ENCODE measurements around the gene FGFR2. TPM values are rescaled to one million over a fixed set of nuclear protein-coding genes. Genes with fewer than 3 reads are reported as not detected.

The FGFR2 gene
- total and polyA plus RNA-seq, 2 of the 4 experiments (the other 2 are of a cell fraction) = not detected

DNA sequence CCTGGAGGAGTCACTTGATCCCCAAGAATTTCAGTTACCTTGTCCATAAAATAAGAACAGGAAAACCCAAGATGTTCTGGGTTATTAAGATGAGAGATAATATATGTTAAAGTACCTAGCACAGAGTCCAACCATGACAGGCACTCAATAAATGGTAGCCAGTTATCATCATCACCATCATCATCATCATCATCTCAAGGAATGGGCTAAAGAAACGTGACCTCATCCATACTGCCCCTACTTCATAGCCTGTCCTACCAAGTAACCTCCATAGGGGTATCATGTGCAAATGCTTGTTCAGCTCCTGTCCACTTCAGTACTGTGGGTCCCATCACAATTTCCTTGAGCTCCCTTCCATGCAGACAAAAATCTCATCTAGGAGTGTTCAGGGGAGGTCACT lies 14.4 kb downstream of the FGFR2 start:
- H2AK9ac ChIP-seq (replicated peaks; ENCODE audit: low read depth, low read length, poor library complexity) = no peak overlapping the region
- no peak overlapping the region for H4K8ac ChIP-seq (ENCODE audit: low read depth in 2 of 2, low read length in 2 of 2)
- in situ Hi-C loops (cut with MboI; ENCODE audit: low sequenced_read_pairs) = no loop called here
- no peak overlapping the region for H2AK5ac ChIP-seq (ENCODE audit: low read depth, low read length)
- H4K91ac ChIP-seq (ENCODE audit: insufficient read depth, low read depth, low read length) = no peak overlapping the region
- H3K27me3 ChIP-seq (ENCODE audit: control insufficient read depth, insufficient read depth, low read length) = no peaks in the 10 kb centered on the region
- H2BK20ac ChIP-seq (ENCODE audit: low read depth, low read length) = no peak overlapping the region
- no peak overlapping the region for H3K56ac ChIP-seq (ENCODE audit: extremely low read depth, insufficient read depth, low read length)
- H3K4me3 ChIP-seq (ENCODE audit: insufficient read depth, low read depth, low read length) = no peak overlapping the region
- no peak for DNase-seq
- no peaks in the 10 kb centered on the region for H3K79me1 ChIP-seq (ENCODE audit: low read depth in 1 of 2, low read length in 2 of 2)
- TF ChIP-seq CEBPB (IDR thresholded peaks at IDR 0.05; ENCODE audit: low read depth, low read length) = no peak
- TF ChIP-seq, protein P1, sequence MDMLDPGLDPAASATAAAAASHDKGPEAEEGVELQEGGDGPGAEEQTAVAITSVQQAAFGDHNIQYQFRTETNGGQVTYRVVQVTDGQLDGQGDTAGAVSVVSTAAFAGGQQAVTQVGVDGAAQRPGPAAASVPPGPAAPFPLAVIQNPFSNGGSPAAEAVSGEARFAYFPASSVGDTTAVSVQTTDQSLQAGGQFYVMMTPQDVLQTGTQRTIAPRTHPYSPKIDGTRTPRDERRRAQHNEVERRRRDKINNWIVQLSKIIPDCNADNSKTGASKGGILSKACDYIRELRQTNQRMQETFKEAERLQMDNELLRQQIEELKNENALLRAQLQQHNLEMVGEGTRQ (IDR thresholded peaks at IDR 0.05; ENCODE audit: low read depth, low read length) = no peak
- no peak for TF ChIP-seq SMC3 (IDR thresholded peaks at IDR 0.05; ENCODE audit: low read depth, low read length)
- TF ChIP-seq MXI1 (IDR thresholded peaks at IDR 0.05; ENCODE audit: borderline replicate concordance, low read depth, low read length) = no peak
- TF ChIP-seq BHLHE40 (IDR thresholded peaks at IDR 0.05; ENCODE audit: low read depth, low read length) = no peak
- no peak for TF ChIP-seq RFX5 (IDR thresholded peaks at IDR 0.05; ENCODE audit: low read depth, low read length)
- BruUV-seq (replicated peaks) = no TSS peak
- no peak for ATAC-seq (ENCODE audit: low read depth)
- no peak overlapping the region for H2AFZ ChIP-seq (replicated peaks; ENCODE audit: low read length, poor library complexity)
- no peak overlapping the region for H3K4ac ChIP-seq (ENCODE audit: low read depth, low read length)
- no peak overlapping the region for H3K14ac ChIP-seq (replicated peaks; ENCODE audit: low read depth, low read length)
- H3K9ac ChIP-seq (ENCODE audit: low read depth, low read length) = no peak overlapping the region
- H2BK15ac ChIP-seq (ENCODE audit: low read depth, low read length) = no peak overlapping the region
- intact Hi-C loops (cut with micrococcal nuclease) = no loop called here
- H3K4me1 ChIP-seq (ENCODE audit: control insufficient read depth, insufficient read depth, low read length) = no peaks in the 10 kb centered on the region
- no CpG with 5 or more reads among the region's 1 CpG for WGBS, 2 experiments (ENCODE audit: extremely low coverage in 2 of 2, insufficient read length in 1 of 2)
- no peak overlapping the region for H2BK5ac ChIP-seq (ENCODE audit: low read depth, low read length, poor library complexity, severe bottlenecking)
- H3K27ac ChIP-seq (ENCODE audit: insufficient read depth, low read length) = no peak overlapping the region
- dilution Hi-C loops (cut with HindIII; ENCODE audit: low sequenced_read_pairs, unreplicated experiment) = no loop called here
- CTCF ChIA-PET = no interaction called here
- POLR2A ChIA-PET (ENCODE audit: unreplicated experiment) = no interaction called here
- no peak overlapping the region for H3K4me2 ChIP-seq (ENCODE audit: low read depth, low read length)
- no peak overlapping the region for H3K18ac ChIP-seq (ENCODE audit: low read depth, low read length)
- H4K5ac ChIP-seq (ENCODE audit: low read depth, low read length) = no peak overlapping the region
- no peak overlapping the region for H2BK120ac ChIP-seq (ENCODE audit: low read depth, low read length)
- H3K9me3 ChIP-seq (ENCODE audit: control insufficient read depth, insufficient read depth, low read length) = peaks cover 10% of the 10 kb centered on the region
- no peak overlapping the region for H3K23ac ChIP-seq (ENCODE audit: low read depth, low read length)
- H4K20me1 ChIP-seq (ENCODE audit: insufficient read depth, low read length) = no peaks in the 10 kb centered on the region
- H3K9me1 ChIP-seq (ENCODE audit: insufficient read depth, low read length) = no peaks in the 10 kb centered on the region
- H3K36me3 ChIP-seq (ENCODE audit: control insufficient read depth, insufficient read depth, low read length) = no peaks in the 10 kb centered on the region

Data from IMR-90 (cell line).